NCI-H1105 (cell line): ENCODE data around the gene ZBTB7B.

ENCODE experiments used
- DNase-seq: peaks from one replicate; lab custom pipeline; 2025; lab: John Stamatoyannopoulos, UW

The ZBTB7B gene

DNA sequence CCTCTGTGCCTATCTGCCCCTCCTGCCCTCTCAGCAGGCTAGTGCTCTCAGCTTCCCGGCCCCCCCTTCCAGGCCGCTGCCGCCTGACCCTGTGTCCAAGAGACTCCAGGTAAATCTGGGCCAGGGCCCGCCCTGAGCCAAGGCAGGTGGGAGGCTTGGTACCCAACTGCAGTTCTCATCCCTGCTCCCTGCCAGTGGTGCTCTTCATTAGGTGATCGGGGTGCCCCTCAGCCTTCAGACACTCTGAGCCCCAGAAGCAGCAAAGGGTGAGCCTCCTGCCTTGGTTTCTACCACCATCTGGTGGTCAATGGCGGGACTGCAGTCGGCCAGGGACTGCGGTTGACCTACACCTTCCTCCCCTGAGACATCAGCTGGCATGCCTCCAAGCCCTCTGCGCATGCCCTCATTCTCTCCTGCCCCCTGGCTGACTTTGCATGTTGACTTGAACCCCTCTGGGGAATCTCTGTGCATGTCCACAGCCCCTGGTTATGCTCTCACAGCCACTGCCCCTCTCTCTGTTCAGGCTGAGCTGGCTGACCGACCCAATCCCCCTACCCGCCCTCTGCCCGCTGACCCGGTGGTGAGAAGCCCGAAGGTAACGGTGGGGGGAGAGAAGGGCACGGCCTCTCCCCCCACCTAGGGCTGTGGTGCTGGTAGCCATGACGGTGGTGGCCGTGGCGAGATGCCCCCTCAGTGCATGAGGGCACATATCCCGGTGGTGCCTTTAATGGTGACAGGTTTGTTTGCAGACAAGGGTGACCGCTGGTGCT is 59.0 kb downstream of the ZBTB7B start:
- peak; percentile 94 for DNase-seq

- DNase-seq = peak; percentile 39
Measured at GRCh38 chr1:155062151-155062686, 59.6 kb downstream of the ZBTB7B start.

DNA sequence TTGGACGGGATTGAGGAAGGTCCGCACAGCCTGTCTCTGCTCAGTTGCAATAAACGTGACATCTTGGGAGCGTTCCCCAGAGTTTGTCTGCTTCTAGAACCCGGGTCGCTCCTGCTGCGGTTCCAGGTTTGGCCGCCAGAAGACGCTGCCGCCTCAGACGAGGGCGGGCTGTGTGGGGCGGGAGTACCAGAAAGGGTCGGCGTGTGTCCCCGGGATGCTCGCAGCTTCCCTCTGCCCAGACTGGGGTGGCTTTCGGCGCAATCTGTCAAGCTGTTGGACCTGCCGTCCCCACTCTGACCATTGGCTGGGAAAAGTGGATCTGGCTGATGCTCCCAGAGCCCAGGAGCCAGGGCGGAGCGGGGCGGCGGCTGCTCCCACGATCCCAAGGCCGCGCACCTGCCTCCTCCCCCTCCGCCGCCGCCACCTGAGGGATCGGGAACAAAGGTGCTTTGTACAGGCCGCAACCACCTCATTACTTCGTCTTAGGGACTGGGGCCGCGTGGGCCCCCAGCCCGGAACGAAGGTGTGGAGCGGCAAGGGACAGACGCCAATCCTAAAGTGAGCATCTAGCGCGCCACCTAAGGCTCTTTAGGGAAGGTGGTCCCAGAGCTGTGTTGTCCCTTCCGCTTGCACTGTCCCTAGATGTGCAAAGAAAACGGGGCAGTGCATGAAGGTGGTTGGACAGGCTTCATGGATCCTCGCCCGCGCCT is 60.3 kb downstream of the ZBTB7B start:
- DNase-seq = peak; percentile 73

DNA sequence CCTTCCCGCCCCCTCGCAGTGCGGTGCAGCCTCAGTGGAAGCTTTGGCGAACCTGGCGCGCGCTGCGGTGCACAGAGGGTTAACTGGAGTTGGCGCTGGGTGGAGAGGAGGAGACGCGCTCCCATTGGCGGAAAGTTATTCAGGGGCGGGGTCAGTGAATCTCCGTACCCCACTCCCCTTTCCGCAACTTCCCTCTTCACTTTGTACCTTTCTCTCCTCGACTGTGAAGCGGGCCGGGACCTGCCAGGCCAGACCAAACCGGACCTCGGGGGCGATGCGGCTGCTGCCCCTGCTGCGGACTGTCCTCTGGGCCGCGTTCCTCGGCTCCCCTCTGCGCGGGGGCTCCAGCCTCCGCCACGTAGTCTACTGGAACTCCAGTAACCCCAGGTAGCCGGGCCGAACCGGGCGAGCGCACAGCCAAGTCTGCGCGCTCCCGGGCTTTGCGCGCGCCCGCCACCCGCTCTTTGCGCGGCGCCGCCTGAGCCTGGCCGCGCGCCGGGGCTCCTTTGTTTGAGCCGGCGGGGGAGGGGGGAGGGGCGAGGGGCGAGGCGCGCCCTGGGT is 61.0 kb downstream of the ZBTB7B start, which contains the start of gene EFNA4:
EFNA4 (plus strand) TSS at position 191 of the 561 bp plus-strand sequence; CDS start at position 275, 84 bp downstream.
- DNase-seq = peak; percentile 82

GRCh38 chr1:155064111-155064831 is 61.7 kb downstream of the ZBTB7B start:
- DNase-seq = peak; percentile 27

DNA sequence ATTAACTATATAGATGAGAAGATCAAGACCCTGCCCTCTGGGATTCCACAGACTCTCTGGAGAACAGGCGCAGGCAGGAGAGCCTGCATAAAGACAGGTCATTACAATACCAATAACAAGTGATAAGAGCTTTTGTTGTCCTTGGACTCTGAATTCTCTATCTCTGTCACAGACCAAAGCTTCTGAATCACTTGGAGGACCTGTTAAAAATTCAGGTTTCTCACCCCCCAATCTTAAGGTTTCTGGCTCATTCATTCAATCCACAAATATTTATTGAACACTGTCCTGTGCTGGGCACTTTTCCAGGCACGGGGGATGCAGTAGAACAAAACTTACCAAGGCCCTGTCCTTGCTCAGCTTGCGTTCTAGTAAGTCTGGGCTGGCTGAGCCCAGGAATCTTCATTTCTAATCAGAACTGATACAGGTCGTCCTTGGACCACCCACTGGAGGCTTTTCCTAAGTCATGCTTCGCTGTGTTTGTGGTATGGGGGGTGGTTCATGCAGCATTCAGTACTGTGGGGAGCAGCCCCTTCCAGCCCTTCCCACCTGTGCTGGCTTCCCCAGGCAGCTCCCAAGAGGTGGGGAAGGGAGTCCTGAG is 62.3 kb downstream of the ZBTB7B start:
- no peak for DNase-seq

DNA sequence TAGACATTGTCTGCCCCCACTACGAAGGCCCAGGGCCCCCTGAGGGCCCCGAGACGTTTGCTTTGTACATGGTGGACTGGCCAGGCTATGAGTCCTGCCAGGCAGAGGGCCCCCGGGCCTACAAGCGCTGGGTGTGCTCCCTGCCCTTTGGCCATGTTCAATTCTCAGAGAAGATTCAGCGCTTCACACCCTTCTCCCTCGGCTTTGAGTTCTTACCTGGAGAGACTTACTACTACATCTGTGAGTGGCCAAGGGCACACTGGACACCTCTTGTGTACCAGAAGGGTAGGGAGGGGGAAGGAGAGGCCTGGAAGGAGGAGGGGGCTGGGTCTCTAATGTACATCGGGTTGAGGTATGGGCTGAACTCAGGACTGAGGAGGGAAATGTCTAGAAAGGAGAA is 64.2 kb downstream of the ZBTB7B start:
- DNase-seq = no peak
